Activated effector memory CD4-positive, alpha-beta T cell treated with anti-CD3 and anti-CD28 coated beads, Interleukin-2, amount 50 U/mL, for 16 hours (primary cell): Measurements from ENCODE around the gene ADSS1.
"Not testable (repeated sequence)": the region's sequence is repeated elsewhere in the genome, so short reads cannot be mapped to it uniquely, and the experiment has no call there.

Source experiments
- DNase-seq: peaks from one replicate; pipeline ENCODE4 v3.0.0-alpha.2; 2020

ADSS1 gene

GRCh38 chr14:104718147-104718546 lies 5.9 kb upstream of the ADSS1 start:
- DNase-seq: no peak

DNA sequence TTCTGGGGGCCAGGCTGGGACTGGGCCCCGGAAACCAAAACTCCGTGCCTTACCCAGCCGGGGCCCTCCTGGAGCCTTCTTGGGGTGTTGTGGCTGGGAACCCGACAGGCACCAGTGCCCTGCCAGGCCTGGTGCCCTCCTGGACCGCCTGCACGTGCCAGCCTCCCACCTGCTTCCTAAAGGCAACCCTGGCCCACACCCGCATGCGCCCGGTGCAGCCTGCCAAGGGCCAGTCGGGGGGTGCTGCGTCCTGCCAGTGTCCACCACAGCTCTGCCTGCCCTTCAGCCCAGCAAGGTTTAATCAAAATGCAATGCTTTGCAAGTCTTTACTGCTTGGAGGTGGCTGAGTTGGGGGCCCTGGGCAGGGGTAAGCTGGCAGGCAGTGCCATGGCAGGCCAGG lies 5.2 kb upstream of the ADSS1 start:
- no peak for DNase-seq

DNA sequence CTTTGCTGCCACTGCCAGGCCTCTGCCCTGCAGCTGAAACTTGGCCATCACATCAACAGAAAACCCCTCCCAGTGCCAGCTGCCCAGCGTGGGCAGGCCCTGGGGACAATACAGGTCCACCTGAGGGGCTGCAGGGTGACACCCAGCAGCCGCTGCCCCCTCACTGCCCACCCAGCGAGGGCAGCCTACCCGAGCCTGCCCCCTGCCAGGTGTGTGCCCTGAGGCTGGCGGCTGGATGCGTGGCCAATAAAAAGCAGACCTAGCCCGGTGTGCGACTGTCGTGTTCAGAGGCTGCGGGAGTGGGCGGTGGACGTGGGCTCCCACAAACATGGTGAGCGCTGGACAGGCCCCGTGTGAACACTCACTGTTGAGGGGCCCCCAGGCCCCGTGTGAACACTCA lies 4.7 kb upstream of the ADSS1 start:
- no peak for DNase-seq

DNA sequence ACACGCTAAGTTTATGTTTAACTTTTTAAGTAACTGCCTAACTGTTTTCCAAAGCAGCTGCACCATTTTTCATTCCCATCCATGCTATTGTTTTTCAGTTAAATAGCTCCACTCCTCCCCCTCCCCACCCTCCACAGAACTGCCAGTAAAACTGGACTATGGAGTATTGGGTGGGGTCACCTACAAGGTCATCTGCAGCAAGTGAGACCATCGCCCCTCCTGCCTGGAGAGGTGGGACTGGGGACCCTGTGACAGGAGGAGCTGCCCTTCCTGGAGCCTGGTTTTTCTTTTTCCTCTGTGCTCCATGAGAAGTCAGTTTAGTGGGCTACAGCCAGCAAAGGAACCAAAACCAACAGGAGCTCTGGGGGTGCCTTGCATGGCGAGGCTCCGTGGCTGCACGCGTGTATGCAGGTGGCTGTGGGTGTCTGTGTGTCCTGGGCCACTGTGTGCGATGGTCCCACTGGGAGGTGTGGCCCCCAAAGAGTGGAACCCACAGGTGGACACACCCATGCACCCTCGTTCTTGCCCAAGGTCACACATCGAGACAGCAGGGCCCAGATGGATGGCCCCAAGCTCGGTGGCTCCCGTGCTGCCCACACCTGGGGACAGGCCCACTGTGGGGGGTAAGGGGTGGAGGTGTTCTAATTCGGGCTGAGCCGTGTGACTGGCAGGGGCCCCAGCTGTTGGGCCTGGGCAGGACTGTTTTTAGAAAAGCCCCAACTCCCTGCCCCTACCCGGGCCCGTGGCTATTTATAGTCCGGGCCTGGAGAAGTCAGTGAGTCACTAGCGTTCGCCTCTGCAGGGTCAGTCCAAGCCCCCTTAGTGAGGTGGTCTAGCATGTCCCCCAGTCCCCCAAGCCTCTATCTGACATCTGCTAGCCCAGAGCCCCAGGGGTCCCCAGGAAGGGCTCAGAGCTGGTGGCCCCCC lies 2.3 kb upstream of the ADSS1 start:
- DNase-seq: no peak

DNA sequence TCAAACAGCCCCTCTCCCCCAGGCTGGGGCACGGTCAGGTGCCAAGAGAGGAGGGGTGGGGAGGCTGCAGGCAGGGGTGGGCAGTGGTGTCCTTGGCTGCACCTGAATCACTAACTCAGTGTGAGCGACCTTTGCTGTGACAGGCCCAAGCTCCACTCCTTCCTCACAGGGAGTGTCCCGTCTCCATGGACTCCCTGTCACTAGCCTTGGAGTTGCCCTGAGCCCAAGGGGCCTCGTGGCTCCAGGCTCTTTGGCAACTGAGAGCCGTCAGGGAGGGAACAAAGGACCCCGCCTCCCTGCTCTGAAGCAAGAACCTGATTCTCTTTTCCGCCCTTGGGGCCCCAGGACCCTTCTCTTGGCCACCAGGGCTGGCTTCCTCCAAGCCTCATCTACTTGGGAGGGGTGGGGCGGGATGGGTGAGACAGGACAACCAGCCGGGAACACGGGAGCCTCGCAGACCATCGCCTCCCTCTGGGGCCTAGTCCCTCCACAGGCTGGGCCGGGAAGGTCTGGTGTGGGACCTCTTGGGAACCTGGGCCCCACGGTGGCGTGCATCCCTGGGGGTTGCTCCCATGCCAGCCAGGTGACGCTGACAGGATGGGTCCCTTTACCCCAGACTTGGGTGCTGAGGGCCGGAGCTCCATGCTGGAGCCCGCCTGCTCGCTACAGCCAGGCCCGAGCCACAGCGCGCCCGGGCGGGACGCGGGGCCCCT lies 935 bp upstream of the ADSS1 start:
- DNase-seq: no peak

- DNase-seq: peak; percentile 70
Observed at GRCh38 chr14:104724407-104724980, 465 bp downstream of the ADSS1 start.

DNA sequence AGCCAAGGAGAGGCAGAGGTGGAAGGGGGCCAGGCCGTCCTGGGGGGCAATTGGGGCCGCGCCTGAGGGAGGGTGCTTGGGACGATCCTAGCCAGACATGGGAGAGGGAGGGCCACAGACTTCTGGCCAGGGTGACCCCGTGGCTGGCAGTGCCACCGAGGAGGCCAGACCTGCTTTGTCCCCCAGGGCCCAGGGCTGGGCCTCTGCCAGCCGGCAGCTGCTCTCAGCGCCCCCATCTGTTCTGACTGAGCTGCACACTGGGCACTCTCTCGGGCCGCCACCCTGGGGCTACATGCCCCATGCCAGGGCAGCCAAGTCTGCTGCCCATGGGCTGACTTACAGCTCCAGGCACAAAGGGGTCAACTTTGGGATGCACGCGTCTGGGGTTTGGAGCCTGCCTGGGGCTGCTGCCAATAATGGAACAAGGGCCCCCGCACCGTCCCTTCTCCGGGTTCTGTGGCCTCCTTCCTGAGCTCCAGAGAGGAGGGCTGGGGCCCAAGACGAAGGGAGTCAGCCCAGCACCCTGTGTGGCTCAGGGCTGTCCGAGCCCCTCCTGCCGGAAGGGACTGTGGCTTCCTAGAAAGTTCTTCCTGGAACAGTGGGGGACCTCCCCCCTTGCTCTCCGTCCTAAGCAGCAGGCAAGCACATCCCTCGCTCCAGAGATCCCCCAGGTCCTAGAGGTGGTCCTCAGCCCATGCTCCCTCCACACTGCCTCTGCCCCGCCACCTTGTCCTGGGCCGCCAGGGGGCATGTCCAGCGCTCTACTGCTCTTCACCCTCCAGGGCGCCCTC lies 1.1 kb downstream of the ADSS1 start:
- DNase-seq: no peak

DNA sequence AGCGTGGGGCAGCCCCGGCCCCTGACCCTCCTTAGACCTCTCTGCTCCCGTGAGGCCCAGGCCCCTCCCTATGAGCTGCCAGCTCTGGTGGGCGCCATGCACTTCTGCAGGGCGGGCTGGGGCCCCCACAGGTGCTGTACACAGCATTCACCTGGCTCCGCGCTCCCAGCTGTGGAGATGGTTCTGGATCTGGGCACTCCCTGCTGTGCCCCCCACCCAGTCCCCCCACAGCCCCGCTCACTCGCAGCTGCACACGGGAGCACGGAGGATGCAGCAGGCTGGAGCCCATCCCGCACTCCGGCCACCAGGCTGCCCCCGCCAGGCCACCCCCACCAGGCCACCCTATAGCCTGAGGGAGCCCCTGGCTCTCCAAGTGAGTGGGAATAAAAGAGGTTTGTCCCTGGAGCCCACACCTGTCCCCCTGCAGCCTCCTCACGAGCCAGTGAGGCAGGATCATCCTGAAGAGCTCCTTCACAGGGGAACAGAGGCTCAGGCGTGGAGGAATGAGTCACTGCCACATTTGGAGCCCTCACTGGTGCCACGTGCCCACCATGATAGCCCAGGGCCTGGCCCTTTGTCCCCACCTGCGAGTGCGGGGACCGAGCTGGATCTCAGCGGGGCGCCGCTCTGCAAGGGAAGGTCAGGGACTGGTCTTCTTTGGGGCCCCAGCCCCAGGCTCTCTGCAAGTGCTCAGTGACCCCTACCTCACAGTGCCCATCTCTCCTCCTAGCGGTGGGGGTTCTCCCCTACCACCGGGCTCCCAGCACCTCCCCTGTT lies 1.9 kb downstream of the ADSS1 start:
- no peak for DNase-seq

GRCh38 chr14:104726600-104727451 lies 2.8 kb downstream of the ADSS1 start:
- no peak for DNase-seq

GRCh38 chr14:104728631-104729030 lies 4.6 kb downstream of the ADSS1 start:
- DNase-seq: no peak

DNA sequence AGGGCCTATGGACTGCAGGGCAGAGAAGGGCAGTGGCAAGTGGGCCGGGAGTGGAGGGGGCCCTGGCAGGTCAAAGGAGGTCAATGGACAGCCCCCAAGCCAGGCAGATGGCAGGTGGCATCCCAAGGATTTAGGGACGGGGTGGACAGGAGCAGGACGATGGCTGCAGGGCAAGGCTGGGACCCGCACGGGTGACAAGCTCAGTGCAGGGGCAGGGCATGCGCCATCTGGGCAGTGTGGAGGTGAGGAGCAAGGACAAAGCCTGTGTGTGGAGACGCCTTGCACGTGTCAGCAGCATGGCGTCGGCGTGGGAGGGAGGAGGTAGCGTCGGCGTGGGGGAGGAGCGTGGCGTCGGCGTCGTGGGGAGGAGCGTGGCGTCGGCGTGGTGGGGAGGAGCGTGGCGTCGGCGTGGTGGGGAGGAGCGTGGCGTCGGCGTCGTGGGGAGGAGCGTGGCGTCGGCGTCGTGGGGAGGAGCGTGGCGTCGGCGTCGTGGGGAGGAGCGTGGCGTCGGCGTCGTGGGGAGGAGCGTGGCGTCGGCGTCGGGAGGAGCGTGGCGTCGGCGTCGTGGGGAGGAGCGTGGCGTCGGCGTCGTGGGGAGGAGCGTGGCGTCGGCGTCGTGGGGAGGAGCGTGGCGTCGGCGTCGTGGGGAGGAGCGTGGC lies 5.3 kb downstream of the ADSS1 start:
- not testable (repeated sequence) for DNase-seq

DNA sequence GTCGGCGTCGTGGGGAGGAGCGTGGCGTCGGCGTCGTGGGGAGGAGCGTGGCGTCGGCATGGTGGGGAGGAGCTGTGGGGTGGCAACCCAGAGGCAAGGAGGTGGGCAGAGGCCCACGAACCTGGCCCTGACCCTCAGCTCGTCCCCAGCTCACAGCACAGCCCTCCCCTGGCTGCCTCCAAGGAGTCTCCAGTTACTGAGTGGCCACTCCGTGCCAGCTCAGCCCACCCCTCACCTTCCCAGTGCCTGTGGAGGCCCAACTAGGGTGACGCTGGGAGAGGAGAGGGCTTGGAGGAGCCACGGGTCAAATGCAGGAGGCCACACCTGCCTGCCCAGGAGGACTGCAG lies 5.8 kb downstream of the ADSS1 start:
- DNase-seq: no peak

DNA sequence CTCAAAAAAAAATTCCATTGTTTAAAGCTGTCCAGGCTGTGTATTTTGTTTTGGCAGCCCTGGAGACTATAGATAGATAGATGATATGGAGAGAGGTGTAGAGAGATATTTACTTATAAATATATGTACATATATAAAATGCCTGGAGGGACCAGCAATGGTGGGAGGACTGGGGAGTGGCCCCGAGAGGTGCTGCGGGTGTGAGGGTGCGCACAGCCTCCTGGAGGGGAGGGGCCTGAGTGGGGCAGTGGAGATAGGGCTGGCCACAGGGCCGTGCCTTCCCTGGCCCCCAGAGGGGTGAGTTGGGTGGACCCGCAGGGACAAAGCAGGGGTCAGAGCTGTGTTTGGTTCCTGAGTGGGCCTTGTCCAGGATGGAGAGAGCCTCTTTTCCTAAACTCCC lies 6.5 kb downstream of the ADSS1 start:
- no peak for DNase-seq

GRCh38 chr14:104731320-104732294 lies 7.6 kb downstream of the ADSS1 start:
- DNase-seq: no peak

DNA sequence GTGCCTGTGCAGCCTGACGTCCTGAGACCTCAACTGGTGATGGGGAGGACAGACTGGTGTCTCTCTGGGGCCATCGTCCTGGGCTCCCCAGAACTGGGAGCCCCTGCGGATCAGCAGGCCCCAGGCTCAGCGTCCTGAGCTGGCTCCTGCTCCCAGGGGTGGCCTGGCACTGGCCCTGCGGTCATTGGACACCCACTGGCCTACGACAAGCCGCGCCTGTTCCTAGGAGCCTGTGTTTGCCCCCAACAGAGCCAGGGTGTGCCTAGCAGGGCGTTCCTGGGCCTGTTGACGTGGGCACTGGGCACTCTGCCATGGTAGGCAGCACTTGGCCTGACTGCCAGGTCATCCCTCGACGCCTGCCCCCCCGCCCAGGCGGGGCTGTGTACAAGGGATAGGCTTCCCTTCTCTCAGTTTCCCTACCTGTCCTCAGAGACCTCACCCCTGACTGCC lies 8.4 kb downstream of the ADSS1 start:
- no peak for DNase-seq

DNA sequence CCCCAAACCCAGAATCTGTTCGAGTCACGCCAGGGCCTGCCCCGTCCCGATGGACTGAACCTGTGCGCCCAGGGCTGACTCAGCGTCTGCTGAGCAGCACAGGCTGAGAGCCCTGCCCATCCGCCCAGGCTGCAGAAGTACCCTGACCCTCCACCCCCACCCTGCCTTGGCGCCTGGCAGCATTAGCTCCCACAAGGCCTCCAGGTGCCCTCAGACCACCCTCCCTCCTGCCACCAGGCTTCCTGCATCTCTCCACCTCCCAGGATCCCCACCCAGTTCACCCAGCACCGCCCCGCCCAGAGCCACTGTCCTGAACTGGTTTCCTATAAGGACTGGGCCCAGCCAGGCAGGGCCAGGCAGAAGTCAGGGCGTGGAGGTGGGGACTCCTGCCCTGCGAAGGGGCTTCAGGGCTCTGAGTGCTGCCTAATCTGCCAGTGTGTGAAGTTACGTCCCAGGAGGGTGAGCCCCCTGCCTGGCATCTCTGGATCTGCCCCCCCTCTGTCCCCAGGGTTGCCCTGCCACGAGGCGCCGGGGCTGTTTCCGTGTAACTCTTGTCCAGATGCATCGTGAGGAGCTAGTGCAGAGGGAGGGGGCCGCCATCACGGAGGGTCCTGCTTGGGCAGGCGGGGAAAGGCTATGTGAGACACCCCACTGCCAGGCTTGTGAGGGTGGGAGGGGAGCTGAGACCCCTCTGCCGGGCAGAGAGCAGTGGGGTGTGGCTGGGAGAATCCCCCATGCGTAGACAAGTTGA lies 9.1 kb downstream of the ADSS1 start:
- DNase-seq: no peak

DNA sequence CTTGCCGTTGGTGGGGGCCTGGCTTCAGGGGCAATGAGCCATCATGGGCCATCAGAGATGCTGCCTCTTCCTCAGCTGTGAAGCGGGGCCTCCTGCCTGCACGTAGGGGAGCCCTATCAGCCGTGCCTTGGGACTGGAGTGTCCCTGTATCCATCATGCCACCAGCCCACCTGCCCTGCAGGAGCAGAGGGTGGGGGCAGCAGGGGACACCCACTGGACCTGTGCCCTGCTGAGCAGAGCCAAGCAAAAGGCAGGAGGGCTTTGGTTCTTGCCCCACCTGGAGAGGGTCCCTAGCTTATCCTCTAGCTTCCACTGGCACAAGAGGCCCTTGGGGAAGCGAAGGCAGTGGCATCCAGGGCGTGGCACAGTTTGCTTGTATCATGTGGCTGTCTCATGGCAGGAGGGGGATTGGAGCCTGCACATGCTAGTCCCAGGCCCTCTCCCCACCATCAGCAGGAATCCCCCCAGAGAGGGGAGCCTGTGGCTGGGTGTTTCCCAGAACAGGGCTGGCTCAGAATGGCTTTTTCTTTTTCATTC lies 10.1 kb downstream of the ADSS1 start:
- no peak for DNase-seq

GRCh38 chr14:104734601-104734990 lies 10.6 kb downstream of the ADSS1 start:
- DNase-seq: no peak
